Activated CD4-positive, alpha-beta T cell treated with anti-CD3 and anti-CD28 coated beads, Interleukin-2, amount 50 U/mL, for 16 hours (primary cell): ENCODE data around the gene LPCAT1.
"Not testable (repeated sequence)": the region's sequence is repeated elsewhere in the genome, so short reads cannot be mapped to it uniquely, and the experiment has no call there.

Source experiments
- DNase-seq: peaks from one replicate; pipeline ENCODE4 v3.0.0-alpha.2; 2020

LPCAT1 gene

DNA sequence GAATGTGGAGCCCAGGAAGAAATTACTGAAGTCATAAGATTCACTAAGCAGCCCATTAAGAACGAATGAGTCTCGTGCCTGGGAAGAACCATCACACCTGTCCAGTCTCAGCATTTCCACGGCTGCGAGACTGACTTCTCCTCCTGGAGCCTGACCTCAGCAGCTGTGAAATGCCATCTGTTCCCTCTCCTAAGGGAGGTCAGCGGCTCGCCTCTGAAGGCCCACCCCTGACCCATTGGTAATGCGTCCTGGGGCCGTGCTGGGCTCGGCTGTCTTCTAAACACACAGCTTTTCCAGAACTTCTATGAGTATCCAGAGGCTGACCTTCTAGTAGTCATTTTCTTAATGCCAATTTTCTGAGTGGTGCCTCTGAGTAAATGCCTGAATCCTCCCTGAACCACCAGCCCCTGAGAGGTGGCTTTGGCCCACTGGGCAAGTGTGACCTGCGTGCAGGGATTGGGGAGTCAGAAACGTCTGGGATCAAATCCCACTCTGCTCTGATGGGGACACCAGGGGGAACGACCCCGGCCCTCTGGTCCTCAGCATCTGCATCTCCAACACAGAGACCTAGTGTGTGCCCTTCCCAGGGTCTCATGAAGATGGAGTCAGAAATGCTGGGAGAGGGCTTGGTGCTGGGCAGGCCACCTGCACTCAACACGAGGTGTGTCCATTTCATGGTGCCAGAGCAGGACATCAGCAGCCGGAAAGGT lies 84.2 kb downstream of the LPCAT1 start:
- DNase-seq = no peak

DNA sequence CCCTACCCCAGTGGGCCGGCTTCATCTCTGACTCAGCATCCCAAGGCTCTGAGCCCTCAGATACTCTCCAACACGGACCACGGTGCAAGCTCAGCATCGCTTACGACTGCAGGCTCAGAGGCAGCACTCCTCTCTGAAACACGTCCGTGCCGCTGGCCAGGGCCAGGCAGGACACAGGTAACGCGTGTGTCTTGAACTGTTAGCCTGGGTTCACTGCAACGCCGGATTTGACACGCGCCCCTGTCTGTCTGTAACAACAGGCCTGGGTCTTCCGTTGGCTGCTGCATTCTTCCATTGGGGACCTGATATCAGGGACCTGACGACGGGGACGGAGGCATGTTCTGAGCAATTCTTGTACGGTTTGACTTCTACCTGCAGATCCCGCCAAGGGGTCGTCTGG lies 84.9 kb downstream of the LPCAT1 start:
- DNase-seq = no peak

GRCh38 chr5:1437876-1438559 lies 85.7 kb downstream of the LPCAT1 start:
- no peak for DNase-seq

GRCh38 chr5:1437226-1437829 lies 86.4 kb downstream of the LPCAT1 start:
- no peak for DNase-seq

DNA sequence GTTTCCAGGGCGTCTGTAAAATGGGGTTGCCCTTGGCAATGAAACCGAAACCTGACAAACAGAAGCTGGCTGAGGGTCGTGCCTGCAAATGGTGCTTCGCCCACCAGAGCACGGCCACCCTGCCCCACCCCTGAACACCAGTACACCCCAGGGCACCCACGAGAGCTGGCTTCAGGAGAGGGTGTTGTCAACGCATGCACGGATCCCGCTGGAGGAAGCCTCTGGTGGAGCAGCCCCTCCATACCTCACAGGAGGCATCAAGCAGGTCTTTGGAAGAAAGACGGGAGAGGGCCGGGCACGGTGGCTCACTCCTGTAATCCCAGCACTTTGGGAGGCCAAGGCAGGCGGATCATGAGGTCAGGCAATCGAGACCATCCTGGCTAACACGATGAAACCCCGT lies 87.1 kb downstream of the LPCAT1 start:
- no peak for DNase-seq

- no peak for DNase-seq
Measured at GRCh38 chr5:1436036-1436435, 87.7 kb downstream of the LPCAT1 start.

DNA sequence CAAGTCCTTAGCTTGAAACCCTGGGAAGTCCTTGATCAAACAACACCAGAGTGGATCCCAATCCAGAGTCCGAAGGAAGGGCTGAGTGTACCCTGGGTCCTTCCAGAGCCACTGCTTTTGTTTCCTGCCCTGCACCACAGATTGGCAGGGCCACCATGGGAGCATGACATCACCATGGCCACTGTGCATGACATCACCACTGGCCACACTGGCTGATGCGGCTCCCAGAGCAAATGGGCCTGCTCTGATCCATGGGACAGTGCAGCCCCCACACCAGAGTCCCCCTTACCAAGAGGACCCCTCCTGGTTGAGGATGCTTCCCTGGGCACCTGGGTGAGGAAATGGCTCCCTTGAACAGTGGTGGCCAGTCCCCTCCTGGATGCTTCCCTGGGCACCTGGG lies 88.4 kb downstream of the LPCAT1 start:
- no peak for DNase-seq

DNA sequence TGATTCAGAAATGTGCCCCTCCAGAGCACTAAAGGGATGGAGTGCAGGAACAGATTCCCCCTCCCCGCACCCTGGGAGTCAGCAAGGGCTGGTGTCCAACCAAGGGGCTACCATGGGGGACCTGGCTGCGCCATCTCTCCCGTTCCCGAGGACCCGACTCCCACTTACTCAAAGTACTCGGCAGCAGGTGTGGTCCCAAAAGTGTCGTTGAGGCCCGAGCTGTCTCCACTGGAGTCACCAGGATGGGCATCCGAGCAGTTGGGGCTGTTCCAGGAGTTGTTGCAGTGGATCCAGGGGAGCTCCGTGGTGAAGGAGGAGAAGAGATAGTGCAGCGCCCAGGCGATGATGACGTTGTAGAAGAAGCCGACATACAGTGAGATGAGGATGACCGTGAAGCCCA lies 91.5 kb downstream of the LPCAT1 start:
- no peak for DNase-seq

GRCh38 chr5:1431896-1432295 lies 91.9 kb downstream of the LPCAT1 start:
- no peak for DNase-seq

- DNase-seq = no peak
Measured at GRCh38 chr5:1431021-1431811, 92.5 kb downstream of the LPCAT1 start.

DNA sequence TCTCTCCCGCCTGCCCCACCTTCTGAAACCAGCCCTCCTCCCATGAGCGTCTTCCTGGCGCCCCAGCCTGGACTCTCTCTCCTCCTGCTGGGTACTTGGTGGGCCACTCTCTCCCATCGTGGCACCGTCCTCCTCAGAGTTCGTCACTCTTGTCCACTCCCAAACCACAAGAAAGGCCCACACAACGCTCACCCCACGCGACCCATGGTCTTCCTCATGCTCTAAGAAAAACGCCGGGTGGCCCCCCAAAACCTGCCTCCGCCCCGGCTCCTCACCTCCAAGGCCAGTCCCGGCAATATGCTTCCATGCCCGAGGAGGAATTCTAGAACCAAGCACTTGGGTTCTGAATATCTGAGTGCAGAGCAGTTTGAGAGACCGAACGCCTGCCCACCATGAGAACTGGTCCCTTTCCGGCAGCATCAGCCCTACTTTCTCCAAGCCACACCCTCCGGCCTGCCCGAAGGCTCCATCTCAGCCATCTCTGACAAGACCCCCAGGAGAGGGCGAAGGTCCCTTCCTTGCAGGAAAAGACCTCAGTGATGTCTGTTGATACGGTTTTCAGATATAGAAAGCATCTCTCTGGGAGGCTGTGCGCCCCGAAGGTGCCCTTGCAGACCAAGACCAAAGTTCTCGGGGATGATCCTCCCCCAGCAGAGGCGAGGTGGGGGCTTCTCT lies 93.5 kb downstream of the LPCAT1 start:
- no peak for DNase-seq

- no peak for DNase-seq
Measured at GRCh38 chr5:1429496-1429895, 94.3 kb downstream of the LPCAT1 start.

GRCh38 chr5:1429066-1429465 lies 94.7 kb downstream of the LPCAT1 start:
- DNase-seq = no peak

GRCh38 chr5:1428107-1428506 lies 95.7 kb downstream of the LPCAT1 start:
- no peak for DNase-seq

GRCh38 chr5:1424716-1425115 lies 99.0 kb downstream of the LPCAT1 start:
- DNase-seq = no peak

- no peak for DNase-seq
Measured at GRCh38 chr5:1423901-1424603, 99.7 kb downstream of the LPCAT1 start.

GRCh38 chr5:1422522-1422921 lies 101.2 kb downstream of the LPCAT1 start:
- not testable (repeated sequence) for DNase-seq

DNA sequence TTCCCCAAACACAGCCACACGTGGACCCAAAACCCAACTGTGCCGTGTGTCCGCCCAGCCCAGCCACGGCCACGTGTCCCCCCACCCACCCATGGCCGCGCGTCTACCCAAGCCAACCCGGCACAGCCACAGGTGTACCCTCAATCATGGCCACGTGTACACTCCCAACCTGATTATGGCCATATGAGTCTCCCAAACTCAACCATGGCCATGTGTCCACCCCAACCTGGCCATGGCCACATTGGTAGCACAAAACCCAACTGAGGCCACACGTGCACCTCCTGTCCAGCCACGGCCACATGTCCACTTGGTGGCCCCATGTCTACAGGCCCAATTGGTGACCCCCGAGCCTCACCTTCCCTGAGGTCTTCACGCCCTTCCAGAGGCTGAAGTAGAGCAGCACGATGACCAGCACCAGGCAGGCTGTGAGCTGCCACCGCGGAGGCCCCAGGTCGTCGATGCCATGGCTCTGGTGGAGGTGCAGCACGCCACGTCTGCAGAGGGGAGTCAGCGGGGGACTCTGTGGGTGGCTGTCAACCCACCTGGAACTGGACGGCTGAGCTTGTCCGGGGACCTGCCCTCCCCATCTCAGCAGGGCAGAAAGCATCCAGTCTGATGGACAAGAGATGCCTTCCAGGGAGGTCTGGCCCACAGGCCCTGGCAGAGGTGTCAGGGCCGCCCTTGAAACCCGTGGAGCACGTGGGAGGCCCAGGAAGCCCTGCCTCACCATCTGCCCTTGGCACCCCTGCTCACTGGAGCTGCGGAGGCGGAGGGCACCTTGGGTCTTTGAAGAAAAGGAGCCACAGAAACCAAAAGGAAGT lies 102.0 kb downstream of the LPCAT1 start:
- DNase-seq = no peak

GRCh38 chr5:1420211-1421195 lies 103.3 kb downstream of the LPCAT1 start:
- no peak for DNase-seq
